Stimulated activated CD8-positive, alpha-beta memory T cell treated with anti-CD3 and anti-CD28 coated beads, Interleukin-12 subunit alpha, Interleukin-12 subunit beta, amount 100 ng/mL, for 1 hour (primary cell): ENCODE data around the gene BCAS3.

Experiments
- DNase-seq: peaks from one replicate; pipeline ENCODE4 v3.0.0-alpha.2; 2020; ENCODE audit warnings: low read depth

Gene BCAS3

DNA sequence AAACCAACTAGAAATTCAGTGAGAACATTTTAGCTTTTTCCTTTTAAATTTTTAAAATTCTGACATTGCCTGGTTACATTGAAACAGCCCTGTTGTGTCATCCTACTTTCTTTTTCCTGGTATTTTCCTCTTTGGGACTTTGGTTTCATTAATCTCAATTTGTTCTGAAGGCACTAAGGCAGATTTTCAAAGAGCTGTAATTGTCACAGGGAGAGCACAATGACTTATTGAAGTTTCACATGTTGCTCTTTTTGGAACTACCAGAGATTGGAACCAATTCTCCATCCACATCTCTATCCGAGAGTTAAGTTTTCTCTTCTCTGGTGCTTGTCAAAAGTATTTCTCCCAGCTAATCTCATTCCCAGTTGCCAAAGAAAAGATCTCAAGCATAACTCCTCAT lies 577.3 kb downstream of the BCAS3 start:
- DNase-seq: no peak

DNA sequence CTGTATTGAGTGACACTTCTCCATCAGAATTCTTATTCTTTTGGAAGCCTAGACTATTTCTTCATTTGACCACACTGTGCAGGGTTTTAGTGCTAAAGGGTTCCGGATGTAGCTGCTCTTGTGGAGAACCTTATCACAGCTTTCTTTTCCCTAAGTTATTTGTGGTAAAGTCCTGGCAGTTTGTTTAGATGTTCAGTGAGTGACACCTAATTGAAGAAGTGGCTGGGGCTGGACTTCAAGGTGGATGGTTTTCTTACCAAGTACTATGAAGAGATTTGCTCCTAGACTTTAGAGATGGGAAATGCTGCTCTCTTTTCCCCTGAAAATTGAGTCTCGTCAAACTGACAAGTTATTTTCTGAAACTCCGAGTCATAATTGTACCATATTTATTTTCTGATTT lies 578.0 kb downstream of the BCAS3 start:
- no peak for DNase-seq

DNA sequence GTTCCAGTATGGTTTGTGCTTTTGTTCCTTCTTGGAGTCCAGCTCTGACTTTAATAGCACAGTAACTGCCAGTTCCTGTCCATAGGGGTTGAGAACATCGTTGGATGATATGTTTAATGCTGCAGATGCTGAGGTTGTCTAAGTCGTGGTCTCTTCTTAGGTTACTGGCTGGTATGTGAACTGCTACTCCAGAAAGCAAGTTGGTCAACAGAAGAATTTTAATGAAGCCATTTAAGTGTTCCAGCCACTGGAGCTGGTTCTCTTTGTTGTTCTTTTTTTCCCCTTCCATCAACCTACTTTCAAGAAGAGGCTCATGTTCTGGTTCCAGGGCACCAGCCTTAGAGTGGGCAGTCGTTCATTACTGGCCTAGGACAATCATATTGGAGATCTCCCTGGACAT lies 581.7 kb downstream of the BCAS3 start:
- DNase-seq: no peak

DNA sequence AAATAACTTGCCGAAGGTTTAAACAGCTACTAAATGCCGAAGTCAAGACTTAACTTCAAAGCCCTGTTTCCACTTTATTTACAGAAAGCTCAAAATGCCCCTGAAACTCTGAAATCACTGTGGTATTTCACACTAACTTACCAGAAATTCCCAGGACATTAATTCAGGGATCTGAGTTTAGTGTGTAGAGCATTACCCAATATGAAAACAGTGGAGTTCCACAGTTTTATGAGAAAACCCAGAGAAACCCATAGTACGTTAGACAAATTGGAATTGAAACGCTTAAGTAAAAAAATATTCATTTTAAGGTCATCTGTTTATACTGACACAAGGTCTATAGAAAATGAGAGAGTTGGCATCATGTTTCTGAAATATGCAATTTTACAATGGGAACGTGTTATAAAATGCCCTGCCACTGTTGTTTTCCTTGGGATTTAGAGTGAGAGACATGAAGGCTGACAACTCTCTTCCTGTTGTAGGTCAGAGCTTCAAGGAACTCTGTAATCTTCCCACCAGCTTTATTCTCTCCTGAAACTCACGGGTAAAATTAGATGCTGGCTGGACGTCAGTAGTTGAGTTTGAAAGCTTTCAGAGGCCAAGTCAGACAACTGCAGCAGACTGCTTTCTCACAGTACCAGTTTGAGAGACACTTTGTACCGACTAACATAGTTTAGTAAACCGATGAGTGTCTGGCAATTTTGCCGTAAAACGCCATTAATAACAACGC lies 582.6 kb downstream of the BCAS3 start:
- DNase-seq: no peak

DNA sequence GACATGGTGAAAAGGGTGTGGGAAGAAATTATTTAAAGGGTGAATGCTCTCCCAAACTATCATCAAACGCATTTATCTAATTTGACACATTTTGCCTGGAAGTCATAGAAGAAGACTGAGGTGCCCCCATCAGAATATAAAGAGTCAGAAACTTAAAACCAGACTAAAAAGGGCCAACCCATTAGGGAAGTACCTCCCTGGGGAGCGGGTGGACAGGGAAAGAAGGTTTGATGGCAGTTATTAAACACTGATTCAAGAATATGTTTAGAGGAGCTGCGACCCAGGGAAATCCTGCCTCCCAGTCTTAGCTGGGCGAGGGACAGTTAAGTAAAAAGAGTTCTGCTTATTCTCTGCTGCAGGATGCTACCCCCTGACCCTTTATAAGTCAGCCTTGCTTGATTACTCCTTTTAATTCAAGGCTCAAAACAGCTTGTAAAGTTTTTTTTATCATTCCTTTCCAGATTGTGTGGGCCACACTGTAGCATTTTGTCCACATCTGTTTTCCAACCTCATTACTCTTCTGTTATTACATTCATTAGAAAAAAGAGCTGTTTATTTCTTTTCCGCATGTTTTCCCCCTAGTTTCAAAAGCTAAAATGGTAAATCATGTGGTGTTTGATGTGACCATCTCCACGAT lies 583.5 kb downstream of the BCAS3 start:
- DNase-seq: no peak

DNA sequence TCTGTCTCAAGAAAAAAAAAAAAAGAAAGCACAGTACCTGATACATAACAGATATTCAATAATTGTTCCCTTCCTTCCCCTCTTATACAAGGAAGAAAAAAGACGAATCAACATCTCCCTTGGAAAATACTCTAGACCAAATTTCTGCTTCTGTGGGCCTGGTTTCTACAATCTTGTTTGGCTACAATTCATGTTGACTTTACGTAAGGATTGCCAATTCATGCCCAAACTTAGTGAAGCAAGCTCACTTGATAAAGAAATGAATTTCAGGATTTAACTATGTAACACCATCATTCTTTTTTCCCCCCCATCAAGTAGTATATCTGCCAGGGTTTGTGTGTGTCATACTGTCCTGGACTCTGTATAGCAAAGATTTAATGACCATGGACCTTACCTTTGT lies 587.7 kb downstream of the BCAS3 start:
- no peak for DNase-seq

DNA sequence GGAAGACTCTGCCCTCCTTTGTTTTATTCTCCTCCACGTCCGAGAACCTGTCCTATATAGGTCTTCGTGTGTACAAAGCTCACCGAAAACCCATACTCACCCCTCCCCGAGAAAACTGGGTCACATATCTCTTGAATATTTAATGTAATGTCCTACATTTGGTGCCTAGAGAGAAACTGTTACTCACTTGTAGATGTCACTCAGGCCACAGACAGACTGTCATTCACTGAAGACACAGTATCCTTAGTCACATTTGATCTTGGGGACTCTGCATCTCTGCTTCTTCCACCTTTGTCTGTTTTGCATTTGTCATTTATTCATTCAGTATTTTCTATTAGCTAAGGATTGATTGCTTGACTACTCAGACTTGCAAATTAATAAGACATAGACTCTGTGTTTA lies 590.2 kb downstream of the BCAS3 start:
- no peak for DNase-seq

DNA sequence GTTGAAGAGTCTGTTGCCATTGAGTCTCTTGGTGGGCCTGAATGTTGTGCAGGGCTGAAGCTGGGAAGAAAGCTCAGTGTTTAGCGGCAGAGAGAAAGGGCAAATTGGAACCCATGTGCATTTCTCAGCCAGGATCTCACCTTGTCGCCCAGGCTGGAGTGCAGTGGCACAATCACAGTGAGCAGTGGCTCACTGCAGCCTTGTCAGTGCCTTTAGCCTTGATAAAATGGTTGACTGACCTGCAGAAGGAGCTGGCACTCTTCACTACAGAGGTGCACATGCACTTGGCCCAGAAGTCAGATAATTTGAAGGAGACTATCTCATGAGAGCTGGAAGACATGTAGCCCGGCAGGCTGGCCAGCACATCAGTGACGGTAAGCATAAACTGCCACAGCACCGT lies 597.7 kb downstream of the BCAS3 start:
- no peak for DNase-seq

DNA sequence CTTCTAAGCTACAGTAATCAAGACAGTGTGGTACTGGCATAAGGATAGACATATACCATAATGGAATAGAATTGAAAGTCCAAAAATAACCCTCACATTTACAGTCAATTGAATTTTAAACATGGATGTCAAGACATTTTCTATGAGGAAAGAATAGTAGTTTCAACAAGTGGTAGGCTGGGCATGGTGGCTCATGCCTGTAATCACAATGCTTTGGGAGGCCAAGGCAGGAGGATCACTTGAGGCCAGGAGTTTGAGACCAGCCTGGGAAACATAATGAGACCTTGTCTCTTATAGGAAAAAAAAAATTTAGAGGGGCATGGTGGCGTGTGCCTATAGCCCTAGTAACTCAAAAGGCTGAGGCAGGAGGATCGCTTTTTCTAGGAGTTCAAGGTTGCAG lies 599.2 kb downstream of the BCAS3 start:
- DNase-seq: no peak

DNA sequence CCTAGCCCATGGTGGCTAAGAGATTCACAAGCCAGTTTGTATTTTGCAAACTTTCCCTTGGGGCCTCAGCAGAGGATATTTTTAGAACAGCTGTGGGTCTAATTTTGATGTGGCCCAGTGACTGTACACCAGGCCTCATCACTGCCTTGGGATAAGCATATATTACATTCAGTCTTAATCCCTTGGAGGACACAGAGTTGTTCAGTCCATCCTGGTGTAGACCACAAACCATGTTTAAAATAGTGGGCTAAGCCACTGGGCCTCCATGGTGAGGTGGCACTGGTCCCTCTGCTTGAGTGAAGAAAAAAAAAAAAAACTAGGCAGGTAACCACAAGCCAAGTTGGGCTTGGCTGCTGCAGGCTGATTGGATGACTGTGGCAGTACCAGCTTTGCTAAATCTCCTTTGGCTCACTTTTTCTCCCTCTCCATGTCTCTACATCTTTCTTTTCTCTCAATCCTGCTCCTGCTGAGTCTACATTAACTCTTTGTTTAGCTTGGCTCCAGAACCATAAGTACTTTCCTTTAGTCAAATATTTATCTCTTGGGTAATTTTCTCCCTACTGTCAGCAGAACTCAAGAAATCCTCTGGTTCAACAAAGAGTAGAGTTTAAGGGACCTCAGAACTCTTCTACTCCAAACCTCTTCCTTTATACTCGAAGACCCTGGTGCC lies 602.0 kb downstream of the BCAS3 start:
- DNase-seq: no peak

DNA sequence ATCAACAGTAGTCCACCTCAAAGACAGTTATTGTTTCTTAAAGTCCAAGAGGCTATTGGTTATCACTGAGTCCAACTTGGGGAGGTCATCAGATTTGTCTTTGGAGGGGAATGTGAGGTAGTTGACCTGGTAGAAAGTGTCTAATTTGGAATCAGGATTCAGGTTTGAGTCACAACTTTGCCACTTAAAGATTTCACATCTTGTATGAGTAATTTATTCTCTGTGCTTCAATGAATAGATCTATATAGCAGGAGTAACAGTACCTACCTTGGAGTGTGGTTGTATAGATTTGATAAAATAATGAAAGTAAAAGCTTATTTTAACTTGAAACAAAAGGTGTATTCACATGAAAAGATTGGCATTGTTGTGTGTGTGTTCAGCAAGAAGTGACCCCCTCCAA lies 602.7 kb downstream of the BCAS3 start:
- no peak for DNase-seq

DNA sequence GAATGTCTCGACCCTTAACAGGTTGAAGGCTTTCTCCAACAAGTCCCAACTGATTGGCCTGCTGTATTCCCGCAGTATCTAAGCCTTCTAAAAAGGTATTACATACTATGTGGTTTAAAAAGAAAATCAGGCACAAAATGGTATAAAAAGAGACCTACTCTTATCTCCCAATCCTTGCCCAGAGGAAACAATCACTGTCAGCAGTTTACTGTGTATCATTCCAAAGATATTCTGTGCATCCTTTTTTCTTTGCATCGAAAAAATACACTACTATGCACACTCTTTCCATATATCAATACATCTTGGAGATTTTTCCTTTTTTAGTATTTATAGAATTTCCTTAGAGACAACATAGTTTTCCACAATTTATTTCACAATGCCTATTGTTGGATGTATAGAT lies 603.2 kb downstream of the BCAS3 start:
- DNase-seq: no peak

DNA sequence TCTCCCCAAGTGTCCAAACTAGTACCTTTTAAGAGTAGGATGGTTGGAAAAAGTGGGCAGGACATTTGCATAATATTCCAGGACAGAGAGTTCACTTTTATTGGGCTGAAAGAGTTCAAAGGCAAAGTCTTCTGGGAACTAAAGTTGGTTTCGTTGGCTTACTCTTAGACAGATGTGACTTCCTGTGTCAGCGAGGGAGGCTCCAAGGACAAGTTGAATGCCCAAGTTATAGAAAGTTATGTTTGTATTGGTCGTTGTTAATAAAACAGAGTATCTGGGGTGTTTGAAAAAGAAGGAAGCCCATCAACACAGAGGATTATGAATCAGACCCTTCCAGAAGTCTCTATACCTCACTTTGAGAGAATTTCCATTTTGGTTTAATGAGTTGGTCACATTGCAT lies 604.7 kb downstream of the BCAS3 start:
- DNase-seq: no peak

DNA sequence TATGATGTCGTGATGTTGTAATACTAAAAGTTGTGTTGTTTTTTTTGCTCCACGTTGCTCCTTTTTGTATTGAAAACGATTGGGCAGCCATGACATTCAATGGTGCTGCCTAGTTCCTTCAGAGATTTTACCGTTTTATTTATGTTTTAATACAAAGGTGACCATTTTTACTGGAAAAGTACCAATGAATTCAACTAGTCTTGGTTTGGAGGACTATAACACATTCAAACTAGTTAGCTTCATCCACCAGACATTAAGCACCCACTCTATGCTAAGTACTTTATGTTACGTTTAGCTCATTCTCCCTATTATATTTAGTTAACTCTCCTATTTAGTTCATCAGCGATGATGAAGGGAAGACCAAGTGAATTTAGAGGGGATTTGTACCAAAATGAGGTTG lies 605.4 kb downstream of the BCAS3 start:
- no peak for DNase-seq

DNA sequence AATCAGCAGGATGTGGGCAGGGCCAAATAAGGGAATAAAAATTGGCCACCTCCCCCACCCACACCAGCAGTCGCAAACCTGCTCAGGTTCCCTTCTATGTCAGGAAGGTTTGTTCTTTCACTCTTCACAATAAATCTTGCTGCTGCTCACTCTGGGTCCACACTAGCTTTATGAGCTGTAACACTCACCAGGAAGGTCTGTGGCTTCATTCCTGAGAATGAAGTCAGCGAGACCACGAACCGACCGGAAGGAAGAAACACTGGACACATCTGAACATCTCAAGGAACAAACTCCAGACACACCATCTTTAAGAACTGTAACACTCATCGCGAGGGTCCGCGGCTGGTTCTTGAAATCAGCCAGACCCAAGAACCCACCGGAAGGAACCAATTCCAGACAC lies 606.5 kb downstream of the BCAS3 start:
- DNase-seq: no peak

DNA sequence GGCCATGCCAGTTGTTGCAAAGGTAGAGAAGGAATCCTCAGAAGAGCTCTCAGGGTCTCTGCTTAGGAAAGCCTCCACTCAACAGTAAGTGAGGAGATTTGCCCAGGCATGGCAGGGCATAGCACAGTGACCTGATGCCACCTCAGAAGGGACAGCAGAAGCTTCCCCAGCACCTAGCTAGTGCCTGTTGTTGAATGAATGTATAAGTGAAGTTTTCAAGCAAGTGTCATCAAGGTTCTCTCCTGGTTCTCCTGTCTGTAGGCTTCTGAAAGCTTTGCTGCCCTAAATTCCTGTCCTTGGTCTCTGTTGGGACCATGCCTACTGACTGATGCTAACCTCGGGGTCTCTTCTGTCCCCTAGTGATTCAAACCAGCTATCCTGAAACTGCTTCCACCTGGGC lies 607.1 kb downstream of the BCAS3 start:
- no peak for DNase-seq

DNA sequence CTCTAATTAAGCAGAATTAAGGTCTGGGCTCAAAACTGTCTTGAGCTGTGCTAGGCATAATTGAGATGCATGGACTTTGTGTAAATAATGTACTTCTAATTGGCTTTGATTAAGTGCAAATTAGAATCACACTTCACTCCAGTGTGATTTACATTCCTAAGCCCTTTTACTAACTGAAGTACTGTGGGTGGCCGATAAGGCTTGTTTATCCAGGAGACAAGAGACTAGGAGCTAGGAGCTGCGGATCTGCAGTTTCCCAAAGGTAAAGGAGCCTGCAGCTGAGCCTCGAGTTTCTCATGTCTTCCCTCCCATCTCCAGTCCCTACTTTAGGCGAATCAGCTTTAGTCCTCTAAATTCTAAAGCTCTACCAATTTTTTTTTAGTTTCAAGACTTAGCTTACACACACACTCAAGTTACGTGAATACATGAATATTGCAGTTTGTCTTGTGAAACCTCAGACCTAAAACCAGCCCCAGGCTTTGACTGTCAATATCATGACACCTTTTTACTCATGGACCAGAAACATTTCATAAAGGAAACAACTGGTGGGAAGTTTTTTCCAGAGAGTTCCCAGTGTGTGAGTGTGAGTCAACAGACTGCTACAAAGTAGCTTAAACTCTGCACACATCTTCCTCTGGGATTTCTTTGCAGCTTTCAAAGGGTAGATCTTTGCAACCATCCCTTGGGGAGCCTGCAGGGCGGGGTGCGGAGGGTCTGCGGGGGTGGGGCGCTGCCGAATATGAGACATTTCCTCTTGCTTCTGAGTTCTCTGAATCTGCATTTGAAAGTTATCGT lies 608.1 kb downstream of the BCAS3 start:
- no peak for DNase-seq

DNA sequence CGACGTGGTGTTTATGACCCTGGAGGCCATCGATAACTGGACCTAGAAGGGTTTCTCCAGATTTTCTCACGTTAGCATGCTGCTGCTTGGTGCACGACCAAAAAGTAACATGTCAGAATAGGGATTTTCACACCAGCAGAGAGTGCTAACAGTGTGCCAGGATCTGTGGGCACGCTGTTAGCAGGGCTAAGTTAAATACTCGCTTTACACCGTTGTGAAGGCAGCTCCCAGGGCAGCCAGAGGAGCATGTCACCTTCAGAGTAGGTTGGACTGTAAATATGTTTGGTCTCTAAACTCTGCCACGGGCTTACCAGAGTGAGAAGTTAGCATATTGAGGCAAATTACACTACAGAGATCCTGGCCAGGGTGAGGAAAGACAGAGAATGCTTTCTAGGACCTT lies 608.8 kb downstream of the BCAS3 start:
- no peak for DNase-seq

DNA sequence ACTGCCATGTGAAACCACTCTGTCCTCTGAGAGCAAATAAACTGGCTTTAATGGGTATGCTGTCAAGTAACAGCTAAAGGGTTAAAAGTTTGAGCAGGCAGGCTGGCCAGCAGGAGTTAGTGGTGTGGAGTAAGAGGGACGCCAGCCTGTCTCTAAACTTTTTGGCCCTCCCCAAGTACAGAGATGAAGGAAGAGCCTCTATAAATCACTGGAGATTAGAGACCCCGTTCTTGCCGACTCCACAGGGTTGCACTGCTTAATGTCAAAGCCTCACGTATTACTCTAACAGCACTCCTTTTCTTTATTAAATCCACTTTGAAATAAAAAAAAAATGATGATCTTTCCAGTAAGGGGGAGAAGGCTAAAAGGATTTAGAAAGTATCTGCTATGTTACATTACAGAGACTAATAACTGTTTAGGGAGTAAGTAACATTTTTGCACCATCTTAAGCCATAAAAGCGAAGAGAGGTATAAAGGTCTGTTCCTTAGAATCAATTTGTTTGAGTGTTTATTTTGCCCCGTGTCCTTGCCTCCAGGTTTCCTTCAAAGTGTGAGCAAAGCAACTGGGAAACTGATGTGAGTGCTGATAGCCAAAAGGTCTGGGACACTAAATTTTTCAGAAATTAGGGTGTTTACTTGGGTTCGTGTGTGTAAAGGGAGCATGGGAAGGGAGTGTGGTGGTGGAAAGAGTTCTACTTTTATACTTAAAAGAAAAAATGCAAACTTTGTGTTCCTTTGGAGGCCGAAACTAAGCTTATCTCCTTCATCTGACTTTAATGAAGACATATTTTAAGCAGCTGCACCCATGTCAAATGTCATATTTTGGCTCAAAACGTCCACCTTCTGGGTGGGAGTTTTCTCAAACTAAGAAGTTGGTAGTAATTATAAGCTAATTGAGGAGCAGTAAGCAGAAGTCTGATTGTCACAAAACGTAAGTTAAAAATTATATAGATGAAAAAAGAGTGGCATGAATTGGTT lies 612.0 kb downstream of the BCAS3 start:
- no peak for DNase-seq

DNA sequence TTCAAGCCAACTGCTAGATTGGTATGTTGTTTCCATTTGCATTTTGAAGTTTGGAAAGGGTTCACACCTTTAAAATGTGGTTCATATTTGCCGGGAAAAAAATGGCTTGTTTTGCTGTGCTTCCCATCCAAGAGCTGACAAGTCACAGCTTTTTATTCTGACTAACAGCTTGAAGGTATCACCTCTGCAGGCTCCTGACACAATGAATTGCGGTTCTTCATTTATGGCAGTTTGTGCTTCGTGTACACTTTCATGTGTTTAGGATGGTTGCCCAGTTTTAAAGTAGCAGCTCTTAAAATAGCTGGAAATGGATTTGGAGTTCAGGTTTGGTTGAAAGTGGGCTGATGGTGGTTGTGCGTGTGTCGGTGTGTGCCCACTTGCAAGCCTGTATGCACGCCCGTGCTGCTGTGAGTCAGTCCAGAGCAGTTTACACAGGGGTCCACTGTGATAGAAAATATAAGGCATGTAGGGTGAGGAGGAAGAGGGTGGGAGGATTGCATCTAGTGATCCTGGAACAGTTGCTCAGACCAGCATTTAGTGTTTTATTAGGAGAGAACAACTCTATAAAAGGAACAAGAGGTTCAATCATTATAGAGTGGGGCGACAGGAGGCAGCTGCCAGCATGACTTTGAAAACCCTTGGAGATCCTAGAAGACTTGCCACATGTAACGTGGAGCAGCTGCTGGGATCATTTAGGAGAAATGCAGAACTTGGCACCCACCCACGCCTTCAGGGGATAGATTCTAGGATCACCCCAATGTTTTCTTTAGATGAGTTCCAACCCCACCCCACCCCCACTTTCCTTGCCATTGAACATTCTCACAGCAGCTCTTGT lies 614.0 kb downstream of the BCAS3 start:
- no peak for DNase-seq

DNA sequence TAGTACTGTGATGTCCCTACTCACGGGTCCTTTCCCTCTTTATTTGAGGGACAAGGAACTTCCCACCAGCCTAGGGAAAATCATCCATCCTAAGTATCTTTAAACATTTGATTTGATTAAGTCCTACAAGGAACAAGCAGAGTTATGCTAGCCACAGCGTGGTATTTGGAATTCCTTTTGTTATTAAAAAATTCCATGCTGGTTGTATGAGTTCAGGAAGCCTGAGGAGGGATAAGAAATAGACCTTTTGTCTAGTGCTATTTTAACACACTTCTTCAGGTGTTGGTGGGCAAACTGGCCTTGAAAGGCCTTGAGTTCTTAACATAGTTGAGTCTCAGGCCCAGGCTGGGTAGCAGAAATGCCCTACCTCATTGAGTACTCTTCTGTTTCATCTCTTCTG lies 616.6 kb downstream of the BCAS3 start:
- DNase-seq: no peak
